Fibroblast of peridontal ligament (primary cell): Measurements from ENCODE around the gene KDSR.

Experiments
- DNase-seq: peaks from one replicate; pipeline ENCODE4 v3.0.0-alpha.2; 2010; ENCODE audit errors: extremely low read depth

Gene KDSR, protein sequence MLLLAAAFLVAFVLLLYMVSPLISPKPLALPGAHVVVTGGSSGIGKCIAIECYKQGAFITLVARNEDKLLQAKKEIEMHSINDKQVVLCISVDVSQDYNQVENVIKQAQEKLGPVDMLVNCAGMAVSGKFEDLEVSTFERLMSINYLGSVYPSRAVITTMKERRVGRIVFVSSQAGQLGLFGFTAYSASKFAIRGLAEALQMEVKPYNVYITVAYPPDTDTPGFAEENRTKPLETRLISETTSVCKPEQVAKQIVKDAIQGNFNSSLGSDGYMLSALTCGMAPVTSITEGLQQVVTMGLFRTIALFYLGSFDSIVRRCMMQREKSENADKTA

DNA sequence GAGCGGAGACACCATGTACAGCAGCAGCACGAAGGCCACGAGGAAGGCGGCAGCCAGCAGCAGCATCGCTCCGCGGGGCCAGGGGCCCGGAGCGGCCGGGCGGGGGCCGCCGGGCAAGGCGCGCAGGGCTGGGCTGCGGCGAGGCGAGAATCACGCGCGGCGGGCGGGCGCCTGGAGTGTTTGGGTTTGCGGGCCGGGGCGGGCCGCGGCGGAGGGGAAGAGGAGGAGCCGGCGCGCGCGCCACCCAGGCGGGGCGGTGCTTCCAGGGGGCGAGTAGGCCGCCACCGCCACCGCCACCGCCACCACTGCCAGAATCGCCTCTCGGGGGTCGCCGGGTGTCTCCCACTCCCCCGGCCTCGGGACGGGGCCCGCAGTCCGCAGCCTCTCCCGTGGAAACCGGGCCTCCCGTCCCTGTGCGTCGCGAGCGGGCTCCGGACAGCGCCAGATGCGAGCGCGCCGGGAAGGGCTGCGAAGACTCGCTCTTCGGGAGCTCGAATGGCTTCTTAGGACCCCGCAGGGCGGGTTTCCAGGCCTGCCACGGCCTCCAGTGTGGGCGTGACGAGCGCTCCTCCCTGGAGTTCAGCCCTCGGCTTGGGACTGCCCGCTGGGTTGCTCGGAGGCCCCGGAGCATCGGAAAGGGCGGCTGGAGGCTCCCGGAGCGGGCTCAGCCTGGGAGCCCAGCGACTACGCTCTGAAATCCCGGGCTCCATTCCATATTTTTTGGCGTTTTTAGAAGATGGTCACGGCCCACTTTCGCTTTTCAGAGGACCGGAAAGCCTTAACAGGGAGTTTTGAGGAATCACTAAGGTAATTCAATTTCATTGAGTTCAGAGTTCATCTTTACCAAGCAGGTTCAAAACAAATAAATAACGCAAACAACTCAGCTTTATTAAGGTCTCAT is at the start of gene KDSR:
Gene KDSR (minus strand): TSS at position 154 of the 901 bp plus-strand sequence. CDS start 88 bp downstream, at position 66.
- DNase-seq: peak; percentile 99

DNA sequence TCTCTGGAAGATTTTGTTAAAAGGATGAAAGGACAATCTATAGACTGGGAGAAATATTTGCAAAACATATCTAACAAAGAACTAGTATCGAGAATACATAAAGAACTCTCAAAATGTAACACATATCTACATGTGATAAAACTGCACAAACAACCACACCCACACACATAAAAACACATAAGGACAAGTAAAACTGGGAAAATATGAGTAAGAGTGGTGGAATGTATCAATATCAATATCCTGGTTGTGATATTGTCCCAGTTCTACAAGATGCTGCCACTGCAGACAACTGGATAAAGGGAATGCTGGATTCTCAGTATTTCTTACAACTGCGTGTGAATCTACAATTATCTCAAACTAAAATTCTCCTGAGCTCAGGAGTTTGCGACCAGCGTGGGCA is 45.9 kb upstream of the KDSR start:
- no peak for DNase-seq

DNA sequence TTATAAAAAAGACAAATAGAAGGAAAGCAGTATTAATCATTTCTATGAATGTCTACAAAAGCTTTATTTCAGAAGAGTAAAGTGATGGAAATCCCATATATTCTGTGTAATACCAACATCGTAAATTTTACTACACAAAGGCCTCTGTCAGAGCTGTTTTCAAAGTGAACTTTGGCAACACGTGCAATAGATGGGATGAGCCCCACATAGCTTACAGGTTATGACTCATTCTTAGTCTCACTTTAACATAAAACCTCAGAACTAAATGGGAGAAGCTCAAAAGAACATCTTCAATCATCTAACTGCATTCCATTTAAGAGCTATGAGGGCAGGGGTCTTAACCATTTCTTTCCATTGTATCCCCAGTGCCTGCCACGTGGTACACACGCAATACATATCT is 43.8 kb upstream of the KDSR start:
- peak; percentile 22 for DNase-seq

DNA sequence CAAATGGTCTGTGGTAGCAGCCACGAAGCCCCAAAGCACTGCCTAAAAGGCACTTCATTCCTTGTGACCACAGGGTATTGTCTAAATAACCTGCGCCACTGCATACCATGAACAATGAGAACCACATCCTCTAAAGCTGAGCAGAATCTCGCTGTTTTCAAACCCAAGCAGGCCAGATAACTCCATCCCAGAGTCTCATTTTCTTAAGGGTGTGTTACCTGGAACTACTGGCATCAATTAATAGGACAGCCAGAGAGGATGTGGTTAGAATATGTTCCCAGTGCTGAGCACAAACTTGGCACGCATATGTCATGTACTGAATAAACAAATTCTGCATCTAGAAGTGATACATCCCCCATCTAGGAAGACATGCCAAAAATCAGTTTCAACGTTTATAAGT is 42.3 kb upstream of the KDSR start:
- no peak for DNase-seq

DNA sequence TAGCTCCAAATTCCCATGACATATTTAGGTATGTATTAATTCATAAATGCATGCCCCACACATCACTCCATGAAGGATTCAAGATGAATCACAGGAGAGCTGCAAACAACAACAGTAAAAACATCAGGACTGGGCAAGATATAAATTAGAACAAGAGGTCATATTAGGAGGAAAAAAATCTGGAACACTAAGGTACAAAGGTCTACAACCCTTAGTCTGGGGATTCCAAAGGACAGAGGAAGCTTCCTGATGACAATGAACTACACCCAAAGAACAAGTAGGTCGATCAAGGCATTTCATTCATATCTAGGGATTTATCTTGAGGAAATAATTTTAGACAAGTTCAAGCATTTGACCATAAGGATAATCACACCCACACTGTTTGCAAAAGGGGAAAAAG is 40.7 kb upstream of the KDSR start:
- DNase-seq: no peak

DNA sequence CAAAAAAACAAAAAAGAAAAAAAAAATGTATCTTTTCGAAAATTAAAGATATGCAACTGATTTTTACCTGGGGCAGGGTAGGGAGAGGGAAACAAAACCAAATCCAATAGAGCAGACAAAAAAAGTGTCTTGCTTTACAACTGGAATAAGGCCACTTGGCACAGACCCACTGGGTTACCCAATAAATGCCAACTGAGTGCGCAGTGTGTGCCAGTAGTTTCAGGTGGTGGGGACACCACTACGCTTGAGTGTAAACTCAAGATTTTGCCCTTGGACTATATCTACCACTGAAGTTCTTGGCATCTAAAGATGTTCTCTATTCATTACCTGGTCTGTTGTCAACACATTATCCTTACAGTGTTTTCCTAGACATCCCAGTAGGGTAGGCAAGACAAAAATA is 39.0 kb upstream of the KDSR start:
- no peak for DNase-seq

DNA sequence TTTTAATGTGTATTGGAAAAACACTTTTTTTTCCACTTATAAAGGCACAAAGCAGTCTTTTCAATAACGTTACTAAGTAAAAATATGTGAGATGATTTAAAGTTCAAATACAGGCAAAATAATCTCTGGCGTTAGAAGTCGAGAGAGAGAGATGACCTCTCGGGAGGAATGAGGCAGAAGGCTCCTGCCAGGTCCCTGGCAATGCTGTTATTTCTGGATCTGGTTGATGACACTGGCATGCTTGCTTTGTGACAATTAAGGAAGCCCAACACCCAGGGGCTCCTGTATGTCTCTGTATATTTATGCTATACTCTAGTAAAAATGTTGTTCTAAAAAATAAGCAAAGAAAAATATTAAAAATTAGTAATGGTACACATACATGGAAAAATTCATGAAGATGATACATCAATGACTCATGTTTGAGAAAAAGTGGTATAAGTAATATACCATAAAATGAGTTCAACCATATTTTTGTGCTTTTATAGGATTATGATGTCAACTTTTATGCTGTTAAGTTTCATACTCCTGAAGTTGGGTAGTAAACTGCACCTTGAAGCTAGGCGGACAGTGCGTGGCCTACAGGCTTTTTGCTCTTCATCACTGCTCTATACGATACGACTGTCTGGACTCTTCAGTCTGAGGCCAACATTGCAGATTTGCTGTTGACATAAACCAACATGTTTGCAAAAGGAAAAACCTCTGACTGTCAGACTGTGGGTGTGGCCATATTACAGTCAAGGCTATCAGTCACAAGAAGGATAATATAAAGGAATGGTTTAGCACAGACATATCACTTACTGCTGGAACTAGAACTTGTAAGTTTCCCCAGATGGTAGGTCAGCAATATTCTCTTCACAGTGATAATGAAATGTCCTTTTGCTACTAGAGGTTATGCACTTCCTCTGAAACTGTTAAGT is 35.5 kb upstream of the KDSR start:
- no peak for DNase-seq

DNA sequence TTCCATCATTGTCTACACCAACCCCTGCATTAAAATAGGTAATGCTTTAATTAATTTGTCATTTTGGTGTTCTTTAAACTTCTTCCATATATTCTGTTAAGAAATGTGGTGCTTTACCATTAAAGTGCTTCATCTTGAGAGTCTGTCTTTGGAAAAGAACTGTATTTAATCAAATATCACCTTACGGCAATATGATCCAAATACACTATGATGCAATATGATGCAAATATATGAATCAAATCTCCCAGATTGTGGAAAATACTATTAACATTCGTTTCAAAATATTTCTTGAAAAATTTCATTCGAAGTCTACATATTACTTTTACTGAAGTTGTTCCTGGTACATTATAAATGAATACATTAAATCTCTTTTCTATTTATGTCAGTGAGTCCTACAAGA is 32.3 kb upstream of the KDSR start:
- DNase-seq: no peak

DNA sequence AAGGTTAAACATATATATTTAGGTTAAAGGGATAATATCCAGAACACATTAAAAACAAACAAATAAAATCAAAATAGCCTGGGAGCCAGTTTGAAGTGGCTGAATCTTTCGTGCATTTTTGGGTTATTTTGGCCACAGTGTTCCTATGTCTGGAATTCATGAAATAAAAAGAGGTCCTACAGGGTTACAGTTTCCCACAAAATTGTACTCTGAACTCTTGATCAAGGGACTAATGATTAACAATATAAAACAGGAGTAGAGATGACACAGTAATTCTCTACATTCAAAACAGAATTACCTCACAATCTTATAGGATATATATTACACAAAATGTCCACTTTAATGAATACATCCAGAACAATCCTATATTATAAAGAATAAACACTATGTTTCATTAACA is 30.3 kb upstream of the KDSR start:
- no peak for DNase-seq

DNA sequence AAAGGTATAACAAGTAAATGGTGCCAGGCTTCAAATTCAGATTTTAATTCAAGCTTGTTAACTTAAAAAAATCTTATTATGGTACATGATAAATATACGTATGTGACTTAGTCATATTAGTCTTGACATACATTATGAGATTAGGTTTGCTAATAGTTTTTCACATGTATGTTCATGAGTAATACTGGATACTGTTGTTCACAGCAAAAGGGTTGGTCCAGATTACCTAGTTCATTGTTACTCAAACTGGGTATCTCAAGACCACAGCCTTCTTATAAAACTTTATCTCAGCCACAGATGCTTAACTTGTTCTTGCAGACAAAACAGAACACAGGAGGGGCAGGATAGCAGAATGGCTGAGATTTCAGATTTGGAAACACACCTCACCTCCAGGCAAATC is 28.5 kb upstream of the KDSR start:
- no peak for DNase-seq

DNA sequence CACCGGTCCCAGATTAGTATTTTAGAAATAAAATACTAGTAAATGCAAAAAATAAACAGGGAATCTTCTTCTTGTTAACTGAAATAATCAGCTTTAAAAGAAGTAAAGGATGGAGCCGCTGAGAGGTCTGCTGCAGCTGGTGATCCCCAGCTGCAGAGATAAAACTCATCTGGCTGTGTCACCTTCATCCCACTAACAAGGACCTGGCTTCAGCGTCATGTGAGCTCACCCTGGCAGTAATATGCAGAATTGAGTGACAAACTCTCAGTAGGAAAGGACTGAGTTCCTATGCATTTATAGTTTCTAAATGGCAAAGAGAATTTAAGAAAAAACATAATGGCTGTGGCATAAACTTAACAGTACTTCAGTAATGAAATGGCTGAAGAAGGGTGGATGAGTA is 27.9 kb upstream of the KDSR start:
- no peak for DNase-seq

DNA sequence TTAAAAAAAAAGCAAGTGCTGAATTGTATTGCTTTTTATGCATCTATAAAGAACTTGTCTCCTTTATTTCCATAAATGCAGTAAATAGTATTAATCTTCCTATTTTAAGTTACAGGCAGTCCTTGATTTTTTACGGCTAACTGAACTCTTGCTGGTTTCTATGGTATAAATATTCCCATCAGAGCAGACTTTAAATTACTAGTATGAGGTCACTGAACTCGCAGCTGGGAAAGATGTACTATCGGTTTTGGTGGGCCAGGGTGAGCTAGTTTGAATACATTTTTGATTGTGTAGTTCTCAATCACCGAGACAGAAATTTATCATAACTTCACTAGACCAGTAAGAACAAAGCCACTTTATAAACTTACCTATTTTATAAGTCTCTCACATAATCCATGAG is 20.9 kb upstream of the KDSR start:
- no peak for DNase-seq

DNA sequence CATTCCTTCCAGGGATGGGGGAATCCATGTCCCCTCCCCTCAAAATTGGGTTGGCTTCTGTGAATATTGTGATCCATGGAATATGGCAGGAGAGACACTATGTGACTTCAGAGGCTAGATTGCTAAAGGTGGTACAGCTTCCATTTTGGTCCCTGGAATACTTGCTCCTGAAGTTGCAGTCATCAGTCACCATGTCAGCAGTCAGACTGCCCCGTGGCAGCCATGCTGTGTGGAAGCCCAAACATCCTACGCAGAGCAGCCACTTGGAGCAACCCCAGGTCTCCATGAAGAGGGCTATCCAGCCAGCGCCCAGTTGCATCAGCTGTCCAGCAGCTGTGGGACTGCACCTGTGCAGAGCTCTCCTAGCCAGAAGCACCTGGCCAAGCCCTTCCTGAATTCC is 15.8 kb upstream of the KDSR start:
- no peak for DNase-seq

DNA sequence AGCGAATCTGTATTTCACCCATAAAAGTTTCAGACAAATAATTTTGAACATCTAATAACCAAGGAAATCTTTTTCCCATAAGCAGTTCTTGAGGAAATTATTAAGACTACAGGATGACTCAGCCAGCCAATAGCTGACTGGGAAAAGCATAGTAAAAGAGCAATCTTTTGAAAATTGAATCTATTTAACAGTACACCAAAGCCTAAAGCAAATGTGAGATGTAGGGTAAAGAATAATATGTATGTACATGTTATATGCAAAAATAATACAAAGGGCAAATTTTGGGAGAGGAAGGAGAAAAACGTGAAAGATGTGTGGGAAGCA is 12.6 kb upstream of the KDSR start:
- no peak for DNase-seq

DNA sequence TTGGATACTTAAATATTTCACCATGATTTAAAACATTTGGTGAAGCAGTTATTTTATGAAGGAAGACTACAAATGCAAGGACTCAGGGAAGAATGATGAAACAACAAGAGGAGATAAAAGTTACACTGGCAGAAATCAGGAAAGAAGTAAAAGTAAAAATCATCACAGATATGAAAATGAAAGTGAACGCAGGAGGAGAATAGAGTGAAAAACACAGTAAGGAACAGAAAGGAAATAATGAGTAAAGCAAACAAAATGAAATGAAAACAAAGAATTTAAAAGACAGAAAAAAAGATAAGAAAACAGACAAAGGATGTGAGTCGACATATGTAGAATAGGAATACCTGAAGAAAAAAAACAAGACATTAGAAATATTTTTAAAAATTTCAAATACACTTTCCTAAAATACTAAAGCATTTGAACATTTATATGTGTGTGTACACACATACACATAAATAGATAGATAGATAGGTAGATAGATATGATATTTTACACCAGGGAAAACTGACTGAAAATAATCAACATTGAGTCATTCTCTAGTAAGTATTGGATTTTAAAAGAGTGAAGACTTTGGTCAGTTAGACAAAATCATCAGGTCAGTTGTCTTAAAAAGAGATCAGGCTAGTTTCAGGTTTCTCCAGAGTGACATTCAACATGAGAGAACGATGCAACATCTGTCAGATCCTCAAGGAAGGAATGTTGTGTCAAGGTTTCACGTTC is 12.1 kb upstream of the KDSR start:
- peak; percentile 11 for DNase-seq

DNA sequence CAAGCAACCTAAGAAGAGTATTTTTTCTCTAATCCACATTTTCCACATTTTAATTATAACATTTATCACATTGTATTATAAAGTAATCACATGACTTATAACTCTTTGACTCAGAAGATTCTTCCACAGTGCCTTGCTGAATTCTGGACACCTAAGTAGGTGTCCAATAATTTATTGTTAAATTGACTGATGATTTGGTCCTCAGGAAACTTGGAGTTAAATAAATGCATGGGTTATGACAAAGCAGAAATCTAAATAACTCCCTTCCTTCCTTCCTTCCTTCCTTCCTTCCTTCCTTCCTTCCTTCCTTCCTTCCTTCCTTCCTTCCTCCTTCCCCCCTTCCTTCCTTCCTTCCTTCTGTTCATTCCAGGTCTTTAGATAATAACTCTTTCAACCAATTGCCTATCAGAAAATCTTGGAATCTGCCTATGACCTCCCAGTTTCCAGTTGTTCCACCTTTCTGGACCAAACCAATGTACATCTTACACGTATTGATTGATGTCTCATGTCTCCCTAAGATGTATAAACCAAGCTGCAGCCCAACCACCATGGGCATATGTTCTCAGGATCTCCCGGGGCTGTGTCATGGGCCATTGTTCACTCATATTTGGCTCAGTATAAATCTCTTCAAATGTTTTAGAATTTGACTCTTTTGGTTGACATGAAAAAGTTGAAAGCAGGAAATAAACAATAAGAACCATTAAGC is 10.4 kb upstream of the KDSR start:
- DNase-seq: no peak

DNA sequence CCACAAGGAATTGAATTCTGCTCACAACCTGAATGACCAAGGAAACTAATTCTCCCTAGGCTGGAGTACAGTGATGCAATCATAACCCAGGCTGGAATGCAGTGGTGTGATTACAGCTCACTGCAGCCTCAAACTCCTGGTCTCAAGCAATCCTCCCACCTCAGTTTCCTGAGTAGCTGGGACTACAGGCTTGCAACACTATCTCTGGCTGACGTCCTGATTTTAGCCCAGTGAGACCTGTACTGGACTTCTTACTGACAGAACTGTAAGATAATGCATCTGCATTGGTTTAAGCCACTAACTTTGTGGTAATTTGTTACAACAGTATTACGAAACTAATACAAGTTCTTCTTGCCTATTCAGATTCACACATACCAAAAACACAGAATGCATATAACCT is 9.5 kb upstream of the KDSR start:
- peak; percentile 71 for DNase-seq

DNA sequence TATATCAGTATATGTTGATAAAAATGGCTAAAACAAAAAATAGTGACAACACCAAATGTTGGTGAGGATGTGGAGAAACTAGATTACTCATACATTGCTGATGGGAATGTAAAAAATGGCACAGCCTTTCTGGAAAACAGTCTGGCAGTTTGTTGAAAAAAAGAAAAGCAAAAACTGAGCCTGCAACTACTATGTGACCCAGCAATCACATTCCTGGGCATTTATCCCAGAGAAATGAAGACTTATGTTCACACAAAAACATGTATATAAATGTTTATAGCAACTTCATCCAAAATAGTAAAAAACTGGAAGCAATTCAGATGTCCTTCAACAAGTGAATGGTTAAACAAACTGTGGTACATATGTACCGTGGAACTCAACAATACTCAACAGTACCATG is 7.5 kb upstream of the KDSR start:
- DNase-seq: peak; percentile 74

DNA sequence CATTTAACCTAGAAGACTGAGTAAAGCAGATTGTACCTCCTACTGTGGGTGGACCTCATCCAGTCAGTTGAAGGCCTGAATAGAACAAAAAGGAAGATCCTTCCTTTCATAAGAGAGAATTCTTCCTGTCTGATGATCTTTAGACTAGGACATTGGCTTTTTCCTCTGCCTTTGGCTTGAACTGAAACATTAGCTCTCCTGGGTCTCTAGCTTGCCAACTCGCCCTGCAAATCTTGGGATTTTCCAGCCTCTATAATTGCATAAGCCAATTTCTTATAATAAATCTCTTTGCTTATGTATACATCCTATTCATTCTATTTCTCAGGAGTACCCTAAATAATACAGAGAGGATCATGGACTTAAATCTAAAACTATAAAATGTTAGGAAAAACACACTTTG is 6.2 kb upstream of the KDSR start:
- no peak for DNase-seq

DNA sequence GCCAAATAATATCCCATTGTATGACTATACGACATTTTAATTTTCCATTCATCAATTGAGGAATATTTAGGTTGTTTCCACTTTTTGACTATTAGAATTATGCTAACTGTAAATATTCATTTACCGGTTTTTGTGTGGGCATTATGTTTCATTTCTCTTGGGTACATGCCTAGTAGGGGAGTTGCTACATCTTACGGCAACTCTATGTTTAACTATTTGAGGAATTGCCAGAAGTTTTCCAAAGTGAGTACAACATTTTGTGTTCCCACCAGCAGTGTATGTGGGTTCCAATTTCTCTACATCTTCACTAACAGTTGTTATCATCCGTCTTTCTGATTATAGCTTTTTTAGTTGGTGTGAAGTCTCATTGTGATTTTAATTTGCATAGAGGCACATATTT is 1.6 kb upstream of the KDSR start:
- peak; percentile 71 for DNase-seq
